Measurements from ENCODE around the gene PFKFB3.

GRCh38 chr10:6191147-6191546 lies 11.6 kb upstream of the PFKFB3 start:
- TF ChIP-seq GATA3 (IDR thresholded peaks at IDR 0.05; ENCODE audit: low read depth, low read length) (no peak), GATA2 (IDR thresholded peaks at IDR 0.05; ENCODE audit: low read depth, low read length) (no peak)
